ENCODE data around the gene INPP5A.

- TF ChIP-seq EP300 (IDR thresholded peaks at IDR 0.05; ENCODE audit: borderline replicate concordance): no peak
- TF ChIP-seq CREB1 (IDR thresholded peaks at IDR 0.05; ENCODE audit: low read depth): no peak
- TF ChIP-seq, protein P1, sequence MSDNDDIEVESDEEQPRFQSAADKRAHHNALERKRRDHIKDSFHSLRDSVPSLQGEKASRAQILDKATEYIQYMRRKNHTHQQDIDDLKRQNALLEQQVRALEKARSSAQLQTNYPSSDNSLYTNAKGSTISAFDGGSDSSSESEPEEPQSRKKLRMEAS (IDR thresholded peaks at IDR 0.05): no peak
- TF ChIP-seq TAF1 (IDR thresholded peaks at IDR 0.05; ENCODE audit: low read depth): no peak
- TF ChIP-seq RAD21 (IDR thresholded peaks at IDR 0.05; ENCODE audit: low read depth): no peak
- no peak for TF ChIP-seq YY1 (IDR thresholded peaks at IDR 0.05; ENCODE audit: low read depth)
- TF ChIP-seq, protein P2, sequence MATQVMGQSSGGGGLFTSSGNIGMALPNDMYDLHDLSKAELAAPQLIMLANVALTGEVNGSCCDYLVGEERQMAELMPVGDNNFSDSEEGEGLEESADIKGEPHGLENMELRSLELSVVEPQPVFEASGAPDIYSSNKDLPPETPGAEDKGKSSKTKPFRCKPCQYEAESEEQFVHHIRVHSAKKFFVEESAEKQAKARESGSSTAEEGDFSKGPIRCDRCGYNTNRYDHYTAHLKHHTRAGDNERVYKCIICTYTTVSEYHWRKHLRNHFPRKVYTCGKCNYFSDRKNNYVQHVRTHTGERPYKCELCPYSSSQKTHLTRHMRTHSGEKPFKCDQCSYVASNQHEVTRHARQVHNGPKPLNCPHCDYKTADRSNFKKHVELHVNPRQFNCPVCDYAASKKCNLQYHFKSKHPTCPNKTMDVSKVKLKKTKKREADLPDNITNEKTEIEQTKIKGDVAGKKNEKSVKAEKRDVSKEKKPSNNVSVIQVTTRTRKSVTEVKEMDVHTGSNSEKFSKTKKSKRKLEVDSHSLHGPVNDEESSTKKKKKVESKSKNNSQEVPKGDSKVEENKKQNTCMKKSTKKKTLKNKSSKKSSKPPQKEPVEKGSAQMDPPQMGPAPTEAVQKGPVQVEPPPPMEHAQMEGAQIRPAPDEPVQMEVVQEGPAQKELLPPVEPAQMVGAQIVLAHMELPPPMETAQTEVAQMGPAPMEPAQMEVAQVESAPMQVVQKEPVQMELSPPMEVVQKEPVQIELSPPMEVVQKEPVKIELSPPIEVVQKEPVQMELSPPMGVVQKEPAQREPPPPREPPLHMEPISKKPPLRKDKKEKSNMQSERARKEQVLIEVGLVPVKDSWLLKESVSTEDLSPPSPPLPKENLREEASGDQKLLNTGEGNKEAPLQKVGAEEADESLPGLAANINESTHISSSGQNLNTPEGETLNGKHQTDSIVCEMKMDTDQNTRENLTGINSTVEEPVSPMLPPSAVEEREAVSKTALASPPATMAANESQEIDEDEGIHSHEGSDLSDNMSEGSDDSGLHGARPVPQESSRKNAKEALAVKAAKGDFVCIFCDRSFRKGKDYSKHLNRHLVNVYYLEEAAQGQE (IDR thresholded peaks at IDR 0.05; ENCODE audit: low read depth): no peak
- TF ChIP-seq NFIC (IDR thresholded peaks at IDR 0.05): no peak
- TF ChIP-seq EGR1 (IDR thresholded peaks at IDR 0.05): no peak
Measured at GRCh38 chr10:132630666-132631337, 93.2 kb downstream of the INPP5A start.
